ENCODE data around the gene CDK14. TPM values are rescaled to one million over a fixed set of nuclear protein-coding genes. Genes with fewer than 3 reads are reported as not detected.

The CDK14 gene
- total RNA-seq, 1 donor from 2014 or later = 1.6 TPM

GRCh38 chr7:90836937-90837336 is 240.8 kb downstream of the CDK14 start:
- no peak for DNase-seq (ENCODE audit: low read depth in 2 of 2)

GRCh38 chr7:90838799-90839198 is 242.7 kb downstream of the CDK14 start:
- DNase-seq (ENCODE audit: low read depth in 2 of 2) = no peak

- no peak for DNase-seq (ENCODE audit: low read depth in 2 of 2)
Measured at GRCh38 chr7:90839316-90839715, 243.2 kb downstream of the CDK14 start.

GRCh38 chr7:90839727-90840291 is 243.7 kb downstream of the CDK14 start:
- DNase-seq (ENCODE audit: low read depth in 2 of 2) = no peak

- no peak for DNase-seq (ENCODE audit: low read depth in 2 of 2)
Measured at GRCh38 chr7:90841759-90842429, 245.8 kb downstream of the CDK14 start.

- DNase-seq (ENCODE audit: low read depth in 2 of 2) = no peak
Measured at GRCh38 chr7:90842430-90842788, 246.3 kb downstream of the CDK14 start.

GRCh38 chr7:90843472-90843871 is 247.4 kb downstream of the CDK14 start:
- no peak for DNase-seq (ENCODE audit: low read depth in 2 of 2)

GRCh38 chr7:90844421-90844820 is 248.3 kb downstream of the CDK14 start:
- DNase-seq (ENCODE audit: low read depth in 2 of 2) = no peak

GRCh38 chr7:90846192-90846591 is 250.1 kb downstream of the CDK14 start:
- no peak for DNase-seq (ENCODE audit: low read depth in 2 of 2)

GRCh38 chr7:90850066-90850465 is 253.9 kb downstream of the CDK14 start:
- DNase-seq (ENCODE audit: low read depth in 2 of 2) = no peak

- DNase-seq (ENCODE audit: low read depth in 2 of 2) = no peak
Measured at GRCh38 chr7:90850471-90850870, 254.3 kb downstream of the CDK14 start.

GRCh38 chr7:90853205-90853604 is 257.1 kb downstream of the CDK14 start:
- DNase-seq (ENCODE audit: low read depth in 2 of 2) = no peak

- no peak for DNase-seq (ENCODE audit: low read depth in 2 of 2)
Measured at GRCh38 chr7:90856351-90857070, 260.4 kb downstream of the CDK14 start.

GRCh38 chr7:90857603-90858002 is 261.5 kb downstream of the CDK14 start:
- DNase-seq (ENCODE audit: low read depth in 2 of 2) = no peak

- DNase-seq (ENCODE audit: low read depth in 2 of 2) = no peak
Measured at GRCh38 chr7:90858546-90858945, 262.4 kb downstream of the CDK14 start.

- DNase-seq (ENCODE audit: low read depth in 2 of 2) = no peak
Measured at GRCh38 chr7:90859521-90859920, 263.4 kb downstream of the CDK14 start.

GRCh38 chr7:90864088-90864487 is 268.0 kb downstream of the CDK14 start:
- DNase-seq (ENCODE audit: low read depth in 2 of 2) = no peak

GRCh38 chr7:90869335-90869734 is 273.2 kb downstream of the CDK14 start:
- no peak for DNase-seq (ENCODE audit: low read depth in 2 of 2)

- DNase-seq (ENCODE audit: low read depth in 2 of 2) = no peak
Measured at GRCh38 chr7:90876701-90877100, 280.6 kb downstream of the CDK14 start.

- no peak for DNase-seq (ENCODE audit: low read depth in 2 of 2)
Measured at GRCh38 chr7:90877201-90877600, 281.1 kb downstream of the CDK14 start.

GRCh38 chr7:90879924-90880323 is 283.8 kb downstream of the CDK14 start:
- no peak for DNase-seq (ENCODE audit: low read depth in 2 of 2)

GRCh38 chr7:90886416-90886815 is 290.3 kb downstream of the CDK14 start:
- no peak for DNase-seq (ENCODE audit: low read depth in 2 of 2)

- no peak for DNase-seq (ENCODE audit: low read depth in 2 of 2)
Measured at GRCh38 chr7:90889210-90889609, 293.1 kb downstream of the CDK14 start.

All from lung microvascular endothelial cell (primary cell).